EL (cell line): ENCODE results near the gene MAP2K6.
"Not testable (repeated sequence)": the region's sequence is repeated elsewhere in the genome, so short reads cannot be mapped to it uniquely, and the experiment has no call there.

Experiments
- DNase-seq: peaks from one replicate; pipeline ENCODE4 v3.0.0-alpha.2; 2016

Gene MAP2K6

DNA sequence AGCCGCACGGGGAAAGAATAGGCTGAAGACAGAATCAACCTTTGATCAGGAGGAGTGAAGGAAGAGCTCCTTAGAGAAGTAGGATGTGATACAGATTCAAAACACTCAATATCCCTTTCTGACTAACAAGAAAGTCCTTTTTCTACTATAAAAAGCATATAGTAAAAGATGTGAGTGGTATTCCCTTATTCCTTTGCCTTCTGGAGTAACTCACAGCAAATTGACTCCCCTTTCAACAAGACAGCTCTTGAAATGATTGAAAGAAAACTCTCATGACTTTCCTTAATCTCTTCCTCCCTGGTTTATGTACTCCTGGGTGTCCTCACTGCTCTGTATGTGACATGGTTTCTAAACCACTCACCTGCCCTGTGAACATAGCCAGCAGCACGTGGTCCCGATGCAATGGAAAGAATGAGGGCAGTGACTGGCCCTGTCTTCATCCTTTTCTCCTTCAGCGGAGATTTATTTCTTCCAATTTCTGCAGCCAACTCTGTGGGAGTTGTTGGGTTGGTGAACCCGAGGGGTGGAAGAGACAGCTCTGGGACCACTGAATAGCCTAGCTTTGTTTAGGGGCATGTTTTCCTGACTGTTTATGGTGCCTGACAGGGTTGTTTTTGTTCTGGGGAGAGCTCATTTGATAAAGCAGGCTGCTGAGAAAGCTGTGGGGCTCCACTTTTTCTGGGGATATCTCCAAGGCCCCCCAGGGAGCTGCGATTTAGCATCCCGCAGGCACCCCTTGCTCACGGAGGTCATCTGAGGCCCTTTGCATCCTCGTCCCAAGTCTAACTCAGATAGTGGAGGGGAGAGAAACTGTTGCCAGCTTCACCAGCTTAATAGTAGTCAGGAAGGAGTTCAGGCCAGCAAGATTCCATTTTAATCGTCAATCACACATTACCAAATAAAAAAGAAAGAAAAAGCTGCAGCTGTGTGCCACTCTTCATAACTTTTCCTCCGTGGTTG lies 46.7 kb downstream of the MAP2K6 start:
- DNase-seq: no peak

DNA sequence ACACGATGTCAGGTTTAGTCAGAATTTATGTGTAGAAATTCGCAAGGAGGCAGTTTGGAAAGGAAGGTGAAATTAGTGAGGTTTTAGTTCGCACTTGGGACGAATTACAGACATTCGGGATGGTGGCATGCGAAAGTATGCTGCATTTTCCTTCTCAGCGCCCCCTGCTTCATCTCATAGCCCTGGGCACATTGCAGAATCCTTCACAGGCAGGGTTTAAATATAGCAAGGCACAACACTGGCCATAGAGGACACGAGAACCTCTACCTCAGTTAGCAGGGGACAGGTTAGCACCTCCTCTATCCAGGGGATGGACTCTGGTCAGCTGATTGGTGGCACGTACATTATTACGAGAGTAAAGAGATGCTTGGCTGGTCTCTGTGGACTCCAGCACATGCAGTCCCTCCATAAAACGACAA lies 47.5 kb downstream of the MAP2K6 start:
- DNase-seq: no peak

DNA sequence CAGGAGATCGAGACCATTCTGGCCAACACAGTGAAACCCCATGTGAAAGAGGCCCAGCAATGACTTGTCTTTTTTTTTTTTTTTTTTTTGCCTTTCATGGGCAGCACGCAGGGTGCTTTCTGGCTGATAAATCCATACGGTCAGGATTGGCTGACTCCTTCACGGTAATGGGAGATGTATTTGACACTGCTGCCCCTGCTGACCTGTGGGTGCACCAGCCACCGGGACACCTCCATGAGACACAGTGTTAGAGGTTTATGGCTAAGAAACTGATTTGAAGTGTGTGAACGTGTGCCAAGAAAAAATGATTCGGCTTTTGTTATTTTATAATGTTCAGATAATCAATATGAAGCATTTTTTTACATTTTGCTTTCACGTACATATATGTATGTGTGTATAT lies 48.4 kb downstream of the MAP2K6 start:
- DNase-seq: no peak

DNA sequence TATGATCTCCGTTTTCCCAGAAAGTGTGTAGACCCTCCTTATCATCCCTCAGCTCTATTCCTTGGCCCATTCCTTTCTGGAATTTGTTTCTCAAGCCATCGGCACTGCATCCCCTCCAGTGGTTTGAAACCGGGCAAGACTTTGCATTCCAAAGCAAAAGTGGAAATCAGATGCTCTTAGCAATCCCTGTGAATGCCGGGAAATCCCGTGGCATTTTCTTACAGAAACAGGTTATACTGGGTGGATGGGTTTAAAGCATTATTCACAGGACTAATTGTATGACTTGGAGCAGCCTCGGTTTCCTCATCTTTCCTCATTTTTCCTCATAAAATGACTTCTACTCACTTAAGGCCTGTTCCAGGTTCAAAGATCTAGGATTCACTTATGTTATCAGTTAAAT lies 52.0 kb downstream of the MAP2K6 start:
- DNase-seq: no peak

DNA sequence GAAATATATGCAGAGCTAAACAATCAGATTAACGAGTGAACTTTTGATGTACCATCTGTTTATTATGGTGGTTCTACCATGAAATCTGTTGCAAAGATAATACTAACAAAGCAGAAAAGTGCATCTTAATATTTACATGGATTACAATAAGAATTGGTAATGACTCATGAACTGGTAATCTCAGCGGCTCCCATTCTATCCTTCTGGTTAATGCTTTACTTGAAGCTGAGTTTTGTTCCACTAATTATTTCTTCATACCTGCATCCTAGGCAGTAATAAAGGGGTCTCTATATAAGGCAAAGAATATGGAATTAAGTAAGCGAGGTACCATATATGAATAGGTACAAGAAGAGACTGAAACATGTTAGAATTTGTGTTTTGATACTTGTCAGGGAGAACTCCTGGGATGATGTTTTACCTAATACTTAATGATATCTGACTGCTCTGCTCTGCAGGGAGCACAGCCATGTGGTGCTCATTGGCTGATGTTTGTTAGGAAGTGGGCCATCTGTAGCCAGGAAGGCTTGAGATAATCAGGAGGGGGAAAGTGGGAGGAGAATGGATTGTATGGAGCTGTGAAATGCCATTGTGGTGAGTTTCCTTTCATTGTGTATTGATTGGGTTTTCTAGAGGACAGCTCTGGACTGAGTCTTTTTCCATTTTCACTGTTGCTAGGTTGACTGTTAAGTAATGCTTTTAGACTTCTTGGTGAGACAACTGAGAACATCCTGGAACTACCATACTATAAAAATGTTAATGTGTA lies 52.6 kb downstream of the MAP2K6 start:
- peak; percentile 55 for DNase-seq

DNA sequence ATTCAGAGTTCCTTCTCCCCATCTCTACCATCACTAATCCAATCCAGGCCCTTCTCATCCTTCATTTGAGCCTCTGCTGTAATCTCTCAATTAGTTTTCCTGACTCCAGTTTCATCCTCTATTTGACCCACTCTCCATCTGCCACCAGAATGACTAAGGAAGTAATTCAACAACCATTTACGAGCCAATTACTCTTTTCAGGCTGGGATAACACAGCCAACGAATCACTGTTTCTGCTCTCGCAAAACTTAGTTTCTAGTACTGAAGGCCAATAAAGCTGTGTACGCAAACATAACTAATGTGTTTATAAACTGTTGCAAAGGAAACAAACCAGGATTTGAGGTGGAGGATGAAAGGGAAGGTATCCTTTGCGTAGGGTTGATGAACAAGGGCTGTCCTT lies 53.7 kb downstream of the MAP2K6 start:
- DNase-seq: no peak

DNA sequence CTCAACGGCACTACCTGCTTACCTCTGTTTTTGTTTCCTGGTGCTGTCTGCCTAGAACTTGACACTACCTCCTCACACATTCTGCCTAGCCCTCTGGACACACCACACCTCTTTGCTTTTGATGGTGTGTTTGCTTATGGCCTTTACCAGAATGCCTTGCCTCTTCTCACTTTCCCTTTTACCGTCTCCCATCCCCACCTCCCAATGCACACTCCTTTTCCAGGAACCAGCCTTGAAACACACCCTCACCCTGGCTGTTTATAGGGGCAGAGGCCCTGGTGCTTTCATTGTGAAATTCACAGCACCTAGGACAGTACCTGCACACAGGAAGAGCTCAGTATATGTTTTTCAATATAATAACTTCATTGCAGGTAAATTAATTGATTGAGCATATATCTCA lies 56.2 kb downstream of the MAP2K6 start:
- DNase-seq: no peak

DNA sequence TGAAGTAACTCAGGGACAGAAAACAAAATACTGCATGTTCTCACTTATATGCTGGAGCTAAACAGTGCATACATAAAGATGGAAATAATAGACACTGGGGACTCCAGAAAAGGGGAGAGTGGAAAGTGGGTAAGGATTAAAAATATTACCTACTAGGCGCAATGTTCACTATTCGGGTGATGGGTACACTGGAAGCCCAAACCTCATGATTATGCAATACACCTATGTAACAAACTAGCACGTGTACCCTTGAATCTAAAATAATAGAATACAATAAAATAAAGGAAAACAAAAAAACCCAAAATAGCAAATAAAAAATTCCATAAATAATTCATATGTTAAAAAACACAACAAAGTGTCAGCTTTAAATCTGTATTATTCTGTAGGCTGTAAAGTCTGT lies 56.9 kb downstream of the MAP2K6 start:
- DNase-seq: no peak

DNA sequence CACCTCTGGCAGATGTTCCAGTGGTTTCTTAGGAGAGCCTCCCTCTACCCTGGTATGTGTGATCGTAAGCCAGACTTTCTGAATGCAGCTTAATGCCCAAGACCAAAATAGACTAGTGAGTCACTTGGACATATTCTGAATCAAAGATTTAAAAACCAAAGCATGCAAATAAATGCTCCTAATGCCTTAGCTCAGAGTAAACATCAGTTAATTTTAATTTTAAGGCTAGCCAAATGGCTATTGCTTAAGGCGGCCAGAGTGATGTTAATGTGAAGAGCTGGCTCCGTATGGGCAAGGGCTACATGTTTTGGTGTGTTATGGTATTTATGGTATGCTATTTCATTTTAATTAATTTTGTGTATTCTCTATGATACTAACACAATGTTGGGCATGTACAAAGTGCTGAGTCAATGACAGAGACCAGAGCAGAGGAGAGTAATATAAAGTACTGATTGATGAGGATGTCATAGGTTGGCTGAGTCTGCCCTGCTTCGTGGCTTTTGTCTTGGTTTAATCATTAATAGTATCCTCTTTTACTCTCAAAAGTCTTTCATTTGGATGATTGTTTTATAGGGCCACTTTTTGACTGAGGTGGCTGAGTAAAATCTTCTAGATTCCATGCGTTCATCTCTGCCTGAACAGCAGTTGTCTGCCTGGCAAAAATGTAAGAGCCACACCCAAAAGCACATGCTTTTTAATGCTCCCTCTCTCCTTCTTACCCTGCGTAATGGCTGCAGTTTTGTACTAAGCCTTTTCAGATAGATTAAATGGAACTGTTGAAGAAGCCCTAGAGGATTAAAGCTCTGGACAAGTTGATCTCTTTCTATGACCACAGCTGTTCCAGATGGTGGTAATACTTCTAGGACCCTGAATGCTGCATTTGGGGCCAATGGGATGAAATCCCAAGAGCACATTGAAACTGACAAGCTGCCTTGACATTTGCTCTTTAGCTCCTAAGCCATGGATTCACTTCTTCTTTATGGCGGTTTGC lies 59.6 kb downstream of the MAP2K6 start:
- DNase-seq: peak; percentile 12

DNA sequence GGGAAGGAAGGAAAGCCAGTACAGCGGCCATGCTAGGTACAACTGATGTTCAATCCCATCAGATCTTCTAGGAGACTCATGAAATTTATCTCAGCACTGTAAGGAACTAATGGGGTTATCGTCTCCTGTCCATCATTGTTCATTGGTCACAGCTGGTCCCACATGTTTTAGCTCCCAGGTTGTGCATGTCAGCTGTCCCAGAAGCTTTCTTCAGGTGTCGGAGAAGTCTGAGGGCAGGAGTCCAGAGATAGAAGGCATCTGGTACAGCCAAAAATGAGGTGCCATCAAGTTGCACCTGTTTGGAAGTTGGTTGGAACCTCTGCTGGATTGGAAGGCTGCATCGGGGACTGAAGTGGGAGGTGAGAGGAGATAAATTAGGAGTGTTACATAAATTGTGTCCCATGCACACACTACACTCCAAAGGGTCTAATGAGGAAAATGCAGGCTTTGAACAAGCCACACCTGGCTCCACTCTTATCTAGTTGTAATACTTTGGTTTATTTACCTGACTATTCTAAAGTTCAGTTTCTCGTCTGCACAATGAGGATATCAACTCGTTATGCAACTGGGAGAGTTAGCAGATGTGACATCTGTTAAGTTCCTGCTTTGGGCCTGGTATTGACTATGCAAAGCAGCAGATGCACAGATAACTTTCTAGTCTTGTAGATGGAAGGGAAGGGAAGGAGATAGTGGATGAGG lies 62.9 kb downstream of the MAP2K6 start:
- no peak for DNase-seq

DNA sequence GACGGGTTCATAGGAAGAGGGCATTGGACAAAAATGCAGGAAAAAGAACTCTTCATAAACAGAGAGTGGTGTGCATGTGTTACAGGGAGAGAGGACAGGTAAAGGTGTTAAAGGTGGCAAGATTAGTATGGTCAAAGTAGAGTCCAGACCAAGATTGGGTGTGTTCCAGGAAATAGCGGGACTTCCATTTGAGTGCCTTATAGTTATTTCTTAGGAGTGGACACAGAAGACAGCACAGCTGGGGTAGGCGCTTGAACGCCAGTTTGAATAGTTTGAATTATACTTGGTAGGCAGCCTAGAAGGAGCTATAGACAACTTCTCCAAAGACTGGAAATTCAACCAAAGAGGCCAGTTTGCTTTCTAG lies 63.4 kb downstream of the MAP2K6 start:
- DNase-seq: no peak

DNA sequence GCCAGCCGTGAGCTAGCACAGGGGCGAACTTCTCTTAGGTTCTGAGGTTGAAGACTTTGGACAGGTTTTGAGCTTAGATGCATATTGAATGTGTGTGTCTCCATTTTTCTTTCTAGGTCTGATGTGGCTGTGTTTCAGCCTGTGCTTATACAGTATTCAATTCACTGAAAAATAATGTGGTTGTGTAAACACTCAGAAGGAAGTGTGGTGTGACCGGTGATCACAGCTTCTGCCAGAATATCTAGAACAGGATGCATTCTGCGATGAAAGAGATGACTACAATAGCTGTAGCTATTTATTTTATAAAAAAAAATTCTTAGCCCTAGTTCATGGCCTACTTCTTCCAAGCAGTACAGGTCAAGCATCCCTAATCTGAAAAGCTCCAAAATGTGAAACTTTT lies 64.4 kb downstream of the MAP2K6 start:
- DNase-seq: no peak

DNA sequence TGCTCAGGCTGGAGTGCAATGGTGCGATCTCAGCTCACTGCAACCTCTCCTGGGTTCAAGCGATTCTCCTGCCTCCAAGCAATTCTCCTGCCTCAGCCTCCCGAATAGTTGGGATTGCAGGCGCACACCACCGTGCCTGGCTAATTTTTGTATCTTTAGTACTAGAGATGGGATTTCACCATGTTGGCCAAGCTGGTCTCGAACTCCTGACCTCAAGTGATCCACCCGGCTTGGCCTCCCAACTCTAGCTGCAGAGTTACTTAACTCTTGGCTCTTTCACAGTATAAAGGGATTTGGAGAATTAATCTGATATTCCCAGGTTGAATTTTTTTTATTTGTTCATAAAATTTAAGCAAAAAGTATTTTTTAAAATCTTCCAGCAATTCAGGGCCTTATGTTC lies 65.3 kb downstream of the MAP2K6 start:
- DNase-seq: not testable (repeated sequence)

DNA sequence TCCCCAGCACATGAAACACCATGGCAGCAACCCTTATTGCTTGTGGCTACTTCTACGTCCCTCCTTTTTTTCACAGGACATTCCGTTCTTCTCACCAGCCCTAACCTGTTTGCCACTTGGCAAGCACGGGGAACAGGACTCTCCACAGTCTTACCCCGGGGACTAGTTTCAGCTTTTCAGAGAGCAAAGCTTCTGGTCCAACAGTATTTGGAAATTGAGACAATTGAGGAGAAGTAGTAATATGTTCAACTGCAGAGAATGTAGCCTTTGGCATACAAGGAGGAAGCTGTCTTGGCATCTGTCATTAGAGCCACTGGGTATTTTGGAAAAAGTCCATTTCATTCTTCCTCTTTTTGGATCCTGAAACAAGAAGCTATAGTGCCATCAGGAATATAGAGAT lies 65.7 kb downstream of the MAP2K6 start:
- DNase-seq: no peak

DNA sequence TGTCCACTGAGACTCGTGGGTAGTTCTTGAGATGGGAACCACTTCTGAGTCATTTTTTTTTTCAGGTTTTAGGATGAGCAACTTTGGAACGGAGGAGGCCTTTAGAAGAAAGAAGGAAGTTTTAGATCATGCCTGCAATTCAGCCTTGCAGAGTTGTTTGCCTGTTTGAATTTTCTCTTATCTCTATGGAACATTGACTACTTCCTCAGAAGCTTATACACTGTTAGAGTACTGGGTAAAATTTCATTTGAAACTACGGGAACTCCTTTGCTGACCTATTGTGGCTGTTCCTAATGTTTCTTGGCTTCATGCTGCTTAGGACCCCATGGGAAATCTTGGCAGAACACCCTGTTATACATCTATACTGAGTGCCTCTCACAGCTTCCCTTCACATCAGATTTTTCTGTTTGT lies 70.8 kb downstream of the MAP2K6 start:
- no peak for DNase-seq

DNA sequence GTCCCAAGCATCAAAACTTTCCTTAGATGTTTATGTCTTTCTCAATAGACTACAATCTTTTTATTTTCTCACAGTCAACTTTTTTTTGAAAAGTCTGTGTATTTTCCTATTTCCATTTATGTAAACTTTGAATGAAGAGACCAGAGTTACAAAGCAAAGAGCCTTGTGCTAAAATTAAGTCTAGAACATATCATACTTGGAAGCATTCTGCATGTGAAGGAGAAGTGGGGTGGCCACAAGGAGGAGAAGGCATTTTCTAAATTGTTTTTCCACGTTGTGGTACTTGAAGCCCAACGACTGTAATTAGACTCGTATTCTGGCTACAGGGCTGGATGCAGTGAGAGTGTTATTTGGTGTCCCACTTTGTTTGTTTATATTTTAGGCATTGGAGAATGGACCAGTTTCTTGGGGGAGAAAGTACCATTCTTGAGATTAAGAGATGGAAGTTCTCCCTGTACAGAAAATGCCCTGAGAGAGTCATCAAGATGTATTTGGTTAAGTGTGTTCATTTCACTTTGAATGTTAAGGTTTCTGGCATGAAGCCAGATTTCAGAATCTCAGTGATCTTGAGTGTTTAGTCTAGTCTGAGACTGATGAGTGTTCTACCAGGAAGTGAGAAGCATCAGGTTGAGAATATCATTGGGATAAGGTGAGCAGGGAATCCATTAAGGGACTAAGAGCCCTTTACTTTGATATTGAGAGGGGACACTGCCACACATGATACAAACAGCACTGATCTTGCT lies 71.6 kb downstream of the MAP2K6 start:
- no peak for DNase-seq

DNA sequence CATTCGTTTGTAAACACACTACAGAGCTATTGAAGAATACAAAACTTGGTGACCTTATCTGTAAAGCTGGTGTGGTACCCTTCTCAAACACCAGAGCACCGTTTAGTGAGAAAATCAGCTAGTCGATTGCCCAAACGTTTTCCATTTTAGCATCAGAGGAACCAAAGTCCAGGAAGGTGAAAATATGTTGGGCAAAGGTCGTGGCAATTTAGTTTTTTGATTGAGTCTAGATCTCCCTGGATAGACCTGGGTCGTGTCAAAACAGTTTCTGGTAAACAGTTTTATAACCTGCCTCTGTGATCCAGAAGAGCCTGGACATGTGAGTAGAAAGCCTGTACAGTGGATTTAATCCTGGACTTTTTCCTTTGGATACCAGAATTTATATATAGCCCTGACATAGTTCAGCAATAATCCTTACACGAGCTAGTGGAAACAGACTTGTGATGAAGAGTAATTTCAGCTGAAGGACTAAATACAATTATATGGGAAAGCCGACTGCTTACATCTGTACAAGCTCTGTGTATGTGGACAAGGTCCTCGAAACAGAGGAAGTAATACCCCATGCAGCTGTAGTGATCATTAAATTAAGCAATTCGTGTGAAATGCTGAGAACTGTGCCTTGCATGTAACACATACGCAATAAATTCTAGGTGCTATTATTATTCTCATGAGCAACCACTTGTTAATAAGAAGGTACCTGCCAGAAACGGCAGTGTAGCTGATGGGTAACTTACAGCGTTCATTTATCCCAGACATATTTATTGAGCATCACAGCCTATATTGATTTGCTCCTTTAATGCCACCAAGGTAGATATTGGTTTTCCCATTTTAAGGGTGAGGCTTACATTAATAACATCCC lies 72.5 kb downstream of the MAP2K6 start:
- no peak for DNase-seq

DNA sequence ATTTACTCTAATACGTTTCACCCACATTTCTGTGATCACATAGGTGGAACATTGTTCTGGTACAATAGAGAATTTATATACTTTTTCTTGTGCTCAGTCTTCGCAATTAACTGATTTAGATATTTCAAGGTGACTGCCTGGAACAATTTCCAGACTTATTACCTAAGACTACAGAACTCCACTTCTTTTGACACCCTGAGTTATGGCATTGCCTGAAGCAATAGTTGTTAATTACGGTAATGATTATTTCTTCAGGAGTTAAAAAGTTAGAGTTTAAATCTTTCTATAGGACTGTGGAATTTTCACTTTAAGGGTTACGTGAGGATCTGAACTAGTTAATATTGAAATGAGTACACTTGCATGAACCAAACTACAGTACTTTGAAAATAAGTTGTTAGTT lies 74.8 kb downstream of the MAP2K6 start:
- no peak for DNase-seq

DNA sequence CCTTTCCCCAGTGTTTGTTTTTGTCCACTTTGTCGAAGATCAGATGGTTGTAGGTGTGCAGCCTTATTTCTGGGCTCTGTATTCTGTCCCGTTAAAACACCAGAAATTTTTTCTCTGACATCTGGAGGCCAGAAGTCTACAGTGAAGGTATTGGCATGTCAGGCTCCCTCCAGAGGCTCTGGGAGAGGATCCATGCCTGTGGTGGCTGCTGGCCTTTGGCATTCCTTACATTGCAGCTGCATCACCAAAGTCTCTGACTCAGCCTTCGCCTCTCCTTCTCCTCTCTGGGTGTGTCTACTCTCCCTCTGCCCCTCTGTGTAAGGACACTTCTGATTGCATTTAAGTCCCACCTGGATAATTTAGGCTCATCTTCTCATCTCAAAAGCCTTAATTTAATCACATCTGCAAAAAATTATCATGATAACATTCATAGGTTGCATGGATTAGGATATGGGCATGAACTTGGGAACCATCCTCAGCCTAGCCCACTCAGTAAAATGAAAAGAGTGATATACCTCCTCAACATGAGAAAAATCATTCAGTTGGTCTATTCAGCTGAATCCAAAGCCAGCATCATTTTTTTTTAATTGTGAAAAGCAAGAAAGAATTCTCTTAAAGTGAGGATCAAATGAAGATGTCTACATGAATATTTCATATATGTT lies 78.0 kb downstream of the MAP2K6 start:
- peak; percentile 93 for DNase-seq

DNA sequence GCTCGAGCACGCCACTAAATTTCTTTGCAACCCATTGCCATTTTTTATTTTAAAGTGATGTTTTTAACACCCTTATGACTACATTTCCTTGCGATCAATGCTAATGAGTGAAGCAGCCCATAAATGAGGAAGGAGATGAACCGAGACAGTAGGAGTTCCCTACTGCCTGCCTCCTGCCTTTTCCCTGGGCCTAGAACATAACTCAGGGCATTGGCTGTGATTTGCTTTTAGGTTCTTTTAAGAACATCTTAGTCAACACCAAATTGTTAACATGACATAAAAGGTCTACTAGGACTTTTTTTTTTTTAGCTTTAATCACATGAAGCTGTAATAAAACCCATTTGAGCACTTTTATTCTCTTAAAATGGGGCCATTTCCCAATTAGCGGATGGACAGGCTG lies 81.3 kb downstream of the MAP2K6 start:
- DNase-seq: no peak
